NCI-H69 (cell line): Measurements from ENCODE around the gene RNASE7.
A peak's percentile ranks its signal among the peaks of the same experiment; 100 is the strongest.

Source experiments
- DNase-seq: peaks from one replicate; lab custom pipeline; 2025; lab: John Stamatoyannopoulos, UW

Gene RNASE7

GRCh38 chr14:21043387-21043973 is 1.3 kb downstream of the RNASE7 start:
- peak; percentile 12 for DNase-seq

GRCh38 chr14:21043974-21044618 is 1.9 kb downstream of the RNASE7 start:
- peak; percentile 22 for DNase-seq

- DNase-seq, result no peak
Measured at GRCh38 chr14:21047378-21047781, 5.2 kb downstream of the RNASE7 start.

- DNase-seq, result no peak
Measured at GRCh38 chr14:21048638-21049037, 6.5 kb downstream of the RNASE7 start.

- DNase-seq, result no peak
Measured at GRCh38 chr14:21049271-21049673, 7.1 kb downstream of the RNASE7 start.

- DNase-seq, result no peak
Measured at GRCh38 chr14:21050597-21050996, 8.4 kb downstream of the RNASE7 start.

- DNase-seq, result no peak
Measured at GRCh38 chr14:21053184-21054122, 11.3 kb downstream of the RNASE7 start.

- no peak for DNase-seq
Measured at GRCh38 chr14:21054123-21054767, 12.1 kb downstream of the RNASE7 start.

DNA sequence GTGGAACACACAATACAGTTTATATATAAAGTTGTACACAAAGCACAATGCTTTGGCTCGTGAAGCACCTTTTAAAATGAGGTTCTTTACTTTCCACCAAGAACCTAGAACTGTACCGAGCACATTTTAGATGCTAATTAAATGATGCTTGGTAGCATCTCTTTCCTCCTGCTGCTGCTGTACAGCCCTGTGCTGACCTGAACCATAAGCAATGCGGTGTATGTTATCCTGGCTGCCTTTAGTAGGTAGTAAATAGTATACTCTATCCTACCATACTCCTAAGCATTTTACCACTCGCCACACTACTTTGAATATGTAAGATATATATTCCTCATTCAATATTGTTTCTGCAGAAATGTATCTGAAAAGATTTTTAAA is 12.6 kb downstream of the RNASE7 start:
- no peak for DNase-seq

GRCh38 chr14:21055432-21056117 is 13.4 kb downstream of the RNASE7 start:
- no peak for DNase-seq

DNA sequence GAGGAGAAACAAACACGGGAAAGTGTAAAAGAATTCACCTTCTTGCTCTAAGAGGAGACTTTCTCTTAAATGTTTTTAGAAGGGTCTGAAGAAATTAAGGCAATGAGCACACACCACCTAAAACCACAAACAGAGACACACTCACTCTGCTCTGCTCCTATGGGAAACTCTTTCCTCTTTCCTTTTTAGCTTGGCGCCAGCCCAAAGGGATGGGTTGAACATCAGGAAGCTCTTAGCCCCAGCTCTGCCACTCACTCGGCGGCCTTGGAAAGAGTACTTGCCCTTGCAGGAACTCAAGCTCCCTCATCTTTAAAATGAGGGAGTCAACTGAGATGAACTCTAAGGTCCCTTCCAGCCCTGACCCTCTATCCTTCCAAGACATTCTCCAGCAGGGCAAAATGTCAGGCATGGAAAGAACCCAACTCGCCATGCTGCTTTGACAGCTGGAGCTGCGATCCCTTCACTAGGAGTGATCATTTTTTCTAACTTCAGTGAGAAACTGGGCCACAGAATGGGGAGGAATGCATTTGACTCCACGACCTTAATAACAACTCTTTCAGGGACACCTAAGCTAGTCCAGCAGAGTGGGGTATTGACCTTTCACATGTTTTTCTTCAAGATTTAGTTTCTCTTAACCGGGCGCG is 14.5 kb downstream of the RNASE7 start:
- DNase-seq, result peak; percentile 6

DNA sequence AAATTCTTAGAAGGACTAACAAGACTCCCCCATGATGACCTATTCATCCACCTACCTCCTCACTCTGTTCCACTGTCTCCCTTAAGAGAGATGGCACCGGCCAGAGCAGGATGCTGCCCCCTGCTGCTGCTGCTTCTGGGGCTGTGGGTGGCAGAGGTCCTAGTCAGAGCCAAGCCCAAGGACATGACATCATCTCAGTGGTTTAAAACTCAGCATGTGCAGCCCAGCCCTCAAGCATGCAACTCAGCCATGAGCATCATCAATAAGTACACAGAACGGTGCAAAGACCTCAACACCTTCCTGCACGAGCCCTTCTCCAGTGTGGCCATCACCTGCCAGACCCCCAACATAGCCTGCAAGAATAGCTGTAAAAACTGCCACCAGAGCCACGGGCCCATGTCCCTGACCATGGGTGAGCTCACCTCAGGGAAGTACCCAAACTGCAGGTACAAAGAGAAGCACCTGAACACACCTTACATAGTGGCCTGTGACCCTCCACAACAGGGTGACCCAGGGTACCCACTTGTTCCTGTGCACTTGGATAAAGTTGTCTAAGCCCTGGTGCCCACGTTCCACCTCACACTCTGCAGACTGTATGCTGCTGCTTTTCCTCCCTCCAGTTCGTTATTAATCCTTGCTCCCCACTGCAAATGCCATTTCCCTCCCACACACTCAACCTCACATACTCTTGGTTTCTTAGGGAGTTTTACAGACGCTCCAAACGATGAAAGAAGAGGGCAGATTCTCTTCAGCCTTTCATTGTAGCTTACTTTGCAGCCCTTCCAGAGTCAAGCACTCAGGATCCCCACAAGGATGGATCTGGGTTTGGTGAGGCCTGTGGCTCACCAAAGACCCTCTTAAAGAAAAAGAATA is 15.9 kb downstream of the RNASE7 start, which contains the start of gene RNASE8:
TSS of gene RNASE8 (plus strand) at position 20 of the 873 bp plus-strand sequence. CDS start at position 91, 71 bp downstream.
- DNase-seq, result no peak

GRCh38 chr14:21058903-21059302 is 16.7 kb downstream of the RNASE7 start:
- DNase-seq, result no peak

GRCh38 chr14:21059842-21060613 is 17.9 kb downstream of the RNASE7 start:
- no peak for DNase-seq

DNA sequence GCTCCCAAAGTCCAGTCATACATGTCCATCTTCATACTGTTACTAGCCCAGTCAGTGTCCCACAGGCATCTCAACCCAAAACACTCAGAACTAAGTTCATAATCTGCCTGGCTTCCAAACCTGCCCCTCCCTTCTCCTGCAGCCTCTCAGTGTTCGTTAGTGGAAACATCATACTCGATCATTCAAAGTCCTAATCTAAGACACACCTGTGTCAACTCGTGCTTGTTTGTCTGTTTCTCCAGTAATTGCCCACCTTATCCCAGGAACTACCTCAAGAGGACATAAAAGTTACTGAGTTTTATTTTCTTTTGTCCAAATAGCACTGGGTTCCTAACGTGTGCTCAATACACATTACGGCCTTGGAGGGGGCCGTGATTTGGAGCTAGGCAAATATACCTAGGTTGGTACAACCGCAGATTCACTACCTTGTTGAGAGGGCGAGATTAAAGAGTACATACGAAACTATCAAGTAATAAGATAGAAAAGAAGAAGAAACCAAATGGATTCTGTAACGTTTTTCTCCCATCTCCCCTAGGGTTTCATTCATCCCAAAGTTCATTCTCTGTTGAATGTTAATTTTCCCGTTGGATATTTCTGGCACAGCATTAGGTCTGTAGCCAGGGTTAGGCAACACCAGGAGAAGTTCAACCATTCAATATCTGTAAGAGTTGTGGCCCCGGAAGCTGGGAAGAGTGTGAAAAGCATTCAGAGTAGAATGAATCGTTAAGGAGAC is 18.6 kb downstream of the RNASE7 start:
- DNase-seq, result no peak

- DNase-seq, result no peak
Measured at GRCh38 chr14:21061347-21061668, 19.1 kb downstream of the RNASE7 start.

GRCh38 chr14:21063479-21063878 is 21.3 kb downstream of the RNASE7 start:
- DNase-seq, result no peak

DNA sequence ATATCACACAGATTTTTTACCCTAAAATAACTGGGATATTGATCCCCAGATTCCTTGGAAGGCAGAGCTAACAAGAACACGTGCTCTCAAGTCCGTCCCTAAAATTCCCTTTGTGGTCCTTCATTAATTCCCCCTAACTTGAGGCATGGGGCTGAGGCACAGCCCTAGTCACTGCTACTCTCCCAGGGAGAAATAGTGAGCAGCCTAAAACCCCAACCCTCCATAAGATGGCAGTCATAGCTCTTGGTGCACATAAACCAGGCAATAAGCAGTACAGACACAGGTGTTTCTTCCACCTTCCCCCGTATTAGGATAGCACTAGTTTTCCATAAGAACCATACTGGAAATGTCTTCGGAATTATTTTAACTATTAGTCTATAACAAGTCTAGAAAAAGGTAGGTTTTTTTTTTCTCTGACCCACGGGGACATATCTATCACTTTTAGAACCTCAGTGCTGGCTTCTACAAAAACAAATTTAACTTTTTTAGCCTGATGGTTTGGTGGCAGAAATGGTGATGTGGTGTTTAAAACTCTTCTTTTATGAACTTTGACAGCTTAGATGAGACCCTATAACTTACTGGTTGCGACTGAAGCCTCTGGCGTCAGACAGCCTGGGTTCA is 24.8 kb downstream of the RNASE7 start:
- peak; percentile 60 for DNase-seq
